ENCODE data around the gene ZNF71.

Gene ZNF71

GRCh38 chr19:56566904-56567273 is 28.2 kb upstream of the ZNF71 start:
- TF ChIP-seq NFIC (IDR thresholded peaks at IDR 0.05) (no peak), TCF12 (IDR thresholded peaks at IDR 0.05; ENCODE audit: low read depth) (no peak), YY1 (IDR thresholded peaks at IDR 0.05; ENCODE audit: low read depth) (no peak), EGR1 (IDR thresholded peaks at IDR 0.05) (no peak), EP300 (IDR thresholded peaks at IDR 0.05; ENCODE audit: borderline replicate concordance) (no peak), FOXM1 (IDR thresholded peaks at IDR 0.05; ENCODE audit: borderline replicate concordance, low read depth) (no peak), RAD21 (IDR thresholded peaks at IDR 0.05; ENCODE audit: low read depth) (no peak), CREB1 (IDR thresholded peaks at IDR 0.05; ENCODE audit: low read depth) (no peak), REST (IDR thresholded peaks at IDR 0.05; ENCODE audit: low read depth) (no peak), TEAD4 (IDR thresholded peaks at IDR 0.05) (no peak), TAF1 (IDR thresholded peaks at IDR 0.05; ENCODE audit: low read depth) (no peak), USF1 (IDR thresholded peaks at IDR 0.05) (no peak), ZBTB7A (IDR thresholded peaks at IDR 0.05; ENCODE audit: low read depth) (no peak), CEBPB (IDR thresholded peaks at IDR 0.05) (no peak)
- TF ChIP-seq, protein P1, sequence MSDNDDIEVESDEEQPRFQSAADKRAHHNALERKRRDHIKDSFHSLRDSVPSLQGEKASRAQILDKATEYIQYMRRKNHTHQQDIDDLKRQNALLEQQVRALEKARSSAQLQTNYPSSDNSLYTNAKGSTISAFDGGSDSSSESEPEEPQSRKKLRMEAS (IDR thresholded peaks at IDR 0.05): no peak

DNA sequence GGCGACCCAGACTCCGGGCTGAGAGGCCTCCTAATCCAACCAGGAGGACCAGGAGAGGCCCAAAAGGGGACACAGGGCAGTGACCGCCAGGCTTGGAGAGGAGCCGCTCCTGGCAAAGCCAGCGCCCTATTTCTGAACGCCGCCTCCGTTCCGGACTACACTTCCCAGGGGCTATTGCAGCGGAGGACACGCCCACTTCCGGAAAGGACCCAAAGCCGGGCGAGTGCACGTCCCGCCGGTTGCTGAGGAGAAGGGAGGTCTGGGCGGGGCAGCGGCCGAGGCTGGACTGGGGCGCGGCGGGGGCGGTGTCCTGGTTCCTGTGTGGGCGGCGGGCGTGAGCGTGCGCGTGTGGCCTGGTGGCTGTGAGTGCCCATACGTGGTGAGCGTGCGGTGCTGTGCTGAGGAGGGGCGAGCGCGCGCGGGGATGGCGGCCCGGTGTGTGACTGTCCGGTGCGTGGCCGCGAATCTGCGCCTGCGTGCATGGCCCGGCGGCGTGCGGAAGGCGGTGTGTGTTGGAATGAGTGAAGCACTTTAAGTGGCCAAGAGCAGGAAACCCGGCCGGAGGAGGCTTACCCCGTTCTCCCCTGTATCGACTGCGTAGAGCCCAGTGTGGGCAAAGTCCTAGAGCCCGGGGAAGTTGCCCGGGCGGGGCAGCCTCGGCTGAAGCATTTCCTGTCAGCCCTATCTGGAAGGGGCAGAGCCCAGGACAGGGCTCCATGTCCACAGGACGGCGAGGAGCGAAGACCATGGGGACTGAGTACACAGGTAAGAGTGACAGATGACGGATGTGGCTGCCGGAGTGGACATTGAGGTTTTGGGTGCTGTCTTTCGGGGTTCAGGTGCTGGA is 27.6 kb upstream of the ZNF71 start, which contains the start of gene ZNF470:
TSS of gene ZNF470 (plus strand) at position 195 of the 847 bp plus-strand sequence. CDS start 2,844 bp downstream, outside the sequence.
- peak; percentile 96 for TF ChIP-seq EGR1 (IDR thresholded peaks at IDR 0.05)
- no peak for TF ChIP-seq USF1 (IDR thresholded peaks at IDR 0.05)
- TF ChIP-seq, protein P1 (IDR thresholded peaks at IDR 0.05): peak; percentile 86
- peak; percentile 38; the same call in 1 of the 2 replicates for TF ChIP-seq TCF12 (IDR thresholded peaks at IDR 0.05; ENCODE audit: low read depth)
- TF ChIP-seq NFIC (IDR thresholded peaks at IDR 0.05): no peak

DNA sequence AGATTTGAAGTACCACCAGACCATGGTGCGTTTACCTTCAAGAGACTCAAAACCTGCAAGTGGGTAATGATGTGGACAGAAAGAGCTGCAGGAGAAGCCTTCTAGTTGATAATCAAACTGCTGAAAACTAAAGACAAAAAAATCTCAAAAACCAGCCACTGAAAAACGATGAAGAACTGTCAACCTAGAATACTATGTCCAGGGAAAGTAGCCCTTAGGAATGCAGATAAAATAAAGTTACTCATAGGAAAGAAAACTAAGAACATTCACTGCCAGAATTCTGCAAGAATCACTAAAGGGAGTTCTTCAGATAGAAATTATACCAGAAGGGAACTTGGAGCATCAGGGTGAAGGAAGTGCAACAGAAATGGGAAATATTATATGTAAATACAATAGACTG is 22.5 kb upstream of the ZNF71 start:
- TF ChIP-seq TEAD4 (IDR thresholded peaks at IDR 0.05) (no peak), REST (IDR thresholded peaks at IDR 0.05; ENCODE audit: low read depth) (no peak), CEBPB (IDR thresholded peaks at IDR 0.05) (no peak), EGR1 (IDR thresholded peaks at IDR 0.05) (no peak), CREB1 (IDR thresholded peaks at IDR 0.05; ENCODE audit: low read depth) (no peak), FOXM1 (IDR thresholded peaks at IDR 0.05; ENCODE audit: borderline replicate concordance, low read depth) (no peak), TCF12 (IDR thresholded peaks at IDR 0.05; ENCODE audit: low read depth) (no peak), ZBTB7A (IDR thresholded peaks at IDR 0.05; ENCODE audit: low read depth) (no peak), YY1 (IDR thresholded peaks at IDR 0.05; ENCODE audit: low read depth) (no peak), NFIC (IDR thresholded peaks at IDR 0.05) (no peak)
- TF ChIP-seq, protein P1 (IDR thresholded peaks at IDR 0.05): no peak

GRCh38 chr19:56573914-56574313 is 21.2 kb upstream of the ZNF71 start:
- TF ChIP-seq TEAD4 (IDR thresholded peaks at IDR 0.05) (no peak), USF1 (IDR thresholded peaks at IDR 0.05) (no peak), REST (IDR thresholded peaks at IDR 0.05; ENCODE audit: low read depth) (no peak), CEBPB (IDR thresholded peaks at IDR 0.05) (no peak), EGR1 (IDR thresholded peaks at IDR 0.05) (no peak), EP300 (IDR thresholded peaks at IDR 0.05; ENCODE audit: borderline replicate concordance) (no peak), YY1 (IDR thresholded peaks at IDR 0.05; ENCODE audit: low read depth) (no peak), FOXM1 (IDR thresholded peaks at IDR 0.05; ENCODE audit: borderline replicate concordance, low read depth) (no peak), CREB1 (IDR thresholded peaks at IDR 0.05; ENCODE audit: low read depth) (no peak), TAF1 (IDR thresholded peaks at IDR 0.05; ENCODE audit: low read depth) (no peak), ZBTB7A (IDR thresholded peaks at IDR 0.05; ENCODE audit: low read depth) (no peak), NFIC (IDR thresholded peaks at IDR 0.05) (no peak), TCF12 (IDR thresholded peaks at IDR 0.05; ENCODE audit: low read depth) (no peak)

All from Ishikawa (cell line).